ENCODE data around the gene TMCO1.
"Not testable (repeated sequence)": the region's sequence is repeated elsewhere in the genome, so short reads cannot be mapped to it uniquely, and the experiment has no call there.

Gene TMCO1

GRCh38 chr1:165768513-165769394, at the start of gene TMCO1:
TMCO1 (minus strand) TSS chr1:165768868; CDS start chr1:165768751, 117 bp downstream.
- DNase-seq (ENCODE audit: low read depth in 2 of 2): peak; percentile 82 to 88

GRCh38 chr1:165816826-165817497, 48.3 kb upstream of the TMCO1 start:
- no peak for DNase-seq (ENCODE audit: low read depth in 2 of 2)

GRCh38 chr1:165816157-165816556, 47.5 kb upstream of the TMCO1 start:
- DNase-seq (ENCODE audit: low read depth in 2 of 2): no peak

- DNase-seq (ENCODE audit: low read depth in 2 of 2): no peak
These were observed 47.1 kb upstream of the TMCO1 start for GRCh38 chr1:165815725-165816124.

GRCh38 chr1:165807613-165808012, 38.9 kb upstream of the TMCO1 start:
- DNase-seq (ENCODE audit: low read depth in 2 of 2): no peak

- DNase-seq (ENCODE audit: low read depth in 2 of 2): not testable (repeated sequence)
These were observed 35.8 kb upstream of the TMCO1 start for GRCh38 chr1:165804513-165804912.

GRCh38 chr1:165799387-165799786, 30.7 kb upstream of the TMCO1 start:
- DNase-seq (ENCODE audit: low read depth in 2 of 2): no peak

GRCh38 chr1:165795894-165796293, 27.2 kb upstream of the TMCO1 start:
- no peak for DNase-seq (ENCODE audit: low read depth in 2 of 2)

- no peak for DNase-seq (ENCODE audit: low read depth in 2 of 2)
These were observed 25.3 kb upstream of the TMCO1 start for GRCh38 chr1:165793951-165794350.

GRCh38 chr1:165787741-165788140, 19.1 kb upstream of the TMCO1 start:
- DNase-seq (ENCODE audit: low read depth in 2 of 2): no peak

GRCh38 chr1:165783519-165783918, 14.9 kb upstream of the TMCO1 start:
- DNase-seq (ENCODE audit: low read depth in 2 of 2): not testable (repeated sequence)

GRCh38 chr1:165778197-165778596, 9.5 kb upstream of the TMCO1 start:
- DNase-seq (ENCODE audit: low read depth in 2 of 2): not testable (repeated sequence)

- DNase-seq (ENCODE audit: low read depth in 2 of 2): no peak
These were observed 4.8 kb upstream of the TMCO1 start for GRCh38 chr1:165773324-165773965.

- no peak for DNase-seq (ENCODE audit: low read depth in 2 of 2)
These were observed 4.1 kb upstream of the TMCO1 start for GRCh38 chr1:165772739-165773138.

- no peak for DNase-seq (ENCODE audit: low read depth in 2 of 2)
These were observed 4.4 kb downstream of the TMCO1 start for GRCh38 chr1:165764277-165764676.

GRCh38 chr1:165763442-165763841, 5.2 kb downstream of the TMCO1 start:
- no peak for DNase-seq (ENCODE audit: low read depth in 2 of 2)

- no peak for DNase-seq (ENCODE audit: low read depth in 2 of 2)
These were observed 5.9 kb downstream of the TMCO1 start for GRCh38 chr1:165762725-165763124.

GRCh38 chr1:165759095-165759494, 9.6 kb downstream of the TMCO1 start:
- DNase-seq (ENCODE audit: low read depth in 2 of 2): no peak

GRCh38 chr1:165755393-165756010, 13.2 kb downstream of the TMCO1 start:
- no peak for DNase-seq (ENCODE audit: low read depth in 2 of 2)

- DNase-seq (ENCODE audit: low read depth in 2 of 2): no peak
These were observed 14.7 kb downstream of the TMCO1 start for GRCh38 chr1:165753934-165754333.

- DNase-seq (ENCODE audit: low read depth in 2 of 2): no peak
These were observed 20.1 kb downstream of the TMCO1 start for GRCh38 chr1:165748550-165748949.
